GM18526 (cell line): ENCODE measurements around the gene LEMD2.

Experiments used
- POLR2A ChIP-seq: IDR thresholded peaks from 3 replicates; pipeline ENCODE4 v1.6.1; 2011; ENCODE audit not compliant: insufficient read length; ENCODE audit errors: extremely low read depth

LEMD2 gene

DNA sequence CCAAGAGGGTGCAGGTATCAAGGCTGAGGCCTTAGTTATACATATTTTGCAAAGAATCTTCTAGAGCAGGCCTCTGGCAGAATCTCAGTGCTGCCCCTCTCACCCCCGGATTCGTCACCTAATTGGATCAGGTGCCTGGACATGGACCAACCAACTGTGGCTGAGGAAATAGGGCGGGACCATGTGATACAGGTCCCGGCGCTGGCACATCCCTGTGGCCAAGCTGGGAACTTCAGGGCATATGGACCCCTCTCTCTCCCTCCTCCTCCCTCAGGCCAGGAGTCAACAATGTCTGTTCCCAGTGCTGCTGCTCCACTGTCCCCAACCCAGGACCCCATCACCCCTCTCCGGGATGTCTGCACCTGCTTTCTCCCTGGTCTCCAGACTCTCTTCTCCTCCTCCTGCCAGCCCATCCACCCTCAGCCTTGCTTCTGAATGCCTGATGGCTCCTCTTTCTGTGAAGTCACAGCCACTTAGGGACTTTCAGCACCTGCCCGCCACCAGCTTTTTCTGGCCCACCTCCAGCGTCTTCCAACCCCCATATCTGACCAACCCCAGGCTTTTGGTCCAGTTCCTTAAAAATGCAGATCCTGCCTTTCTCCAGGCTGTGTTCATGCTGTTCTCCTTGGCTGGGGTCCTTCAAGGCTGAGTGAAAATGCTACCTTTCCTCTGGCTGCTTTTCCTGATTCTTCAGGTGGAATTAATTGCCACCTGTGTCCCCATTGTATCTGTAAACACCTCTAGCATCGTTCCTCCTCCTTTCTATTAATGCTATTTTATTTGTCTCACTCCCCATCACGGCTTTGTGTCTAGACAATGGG lies 33.9 kb upstream of the LEMD2 start:
- TF ChIP-seq POLR2A, result no peak

DNA sequence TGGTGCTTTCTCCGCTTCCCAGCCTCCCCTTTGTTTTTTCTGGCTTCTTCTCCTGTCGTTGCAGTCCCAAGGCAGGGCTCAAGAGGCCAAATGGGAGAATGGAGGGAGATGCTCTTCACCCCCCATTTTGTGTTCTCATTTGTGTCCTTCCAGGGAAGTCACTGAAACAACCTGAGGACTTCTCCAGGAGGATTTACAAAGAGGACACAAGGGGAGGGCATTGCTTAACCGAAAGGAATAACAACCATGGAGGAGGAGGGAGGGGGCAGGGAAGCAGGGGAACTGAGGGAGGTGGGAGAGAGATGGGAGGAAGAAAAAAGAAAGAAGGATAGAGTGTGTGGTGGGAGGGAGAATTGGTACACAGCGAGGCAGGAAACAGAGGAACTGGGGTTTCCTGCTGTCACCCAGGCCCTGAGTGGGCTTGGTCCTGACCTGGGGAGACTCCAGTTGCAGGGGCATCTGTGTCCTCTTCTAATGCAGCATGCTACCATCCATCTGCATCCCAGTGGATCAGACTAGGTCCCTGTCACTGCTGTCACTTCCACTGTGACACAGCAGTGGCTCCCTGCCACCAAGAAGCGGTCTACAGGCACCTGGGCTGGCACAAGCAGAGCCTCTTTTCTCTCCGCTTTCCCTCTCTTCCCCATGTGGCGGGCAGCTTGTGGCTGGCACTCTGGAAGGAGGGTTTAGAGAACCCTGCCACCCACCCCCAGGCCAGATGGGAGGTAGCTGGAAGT lies 32.0 kb upstream of the LEMD2 start:
- TF ChIP-seq POLR2A, result no peak

GRCh38 chr6:33820243-33820642 lies 31.3 kb upstream of the LEMD2 start:
- TF ChIP-seq POLR2A, result no peak

GRCh38 chr6:33819021-33819420 lies 30.1 kb upstream of the LEMD2 start:
- no peak for TF ChIP-seq POLR2A

- TF ChIP-seq POLR2A, result no peak
Measured at GRCh38 chr6:33818293-33818692, 29.4 kb upstream of the LEMD2 start.

GRCh38 chr6:33817489-33817888 lies 28.6 kb upstream of the LEMD2 start:
- TF ChIP-seq POLR2A, result no peak

- TF ChIP-seq POLR2A, result no peak
Measured at GRCh38 chr6:33816911-33817310, 28.0 kb upstream of the LEMD2 start.

DNA sequence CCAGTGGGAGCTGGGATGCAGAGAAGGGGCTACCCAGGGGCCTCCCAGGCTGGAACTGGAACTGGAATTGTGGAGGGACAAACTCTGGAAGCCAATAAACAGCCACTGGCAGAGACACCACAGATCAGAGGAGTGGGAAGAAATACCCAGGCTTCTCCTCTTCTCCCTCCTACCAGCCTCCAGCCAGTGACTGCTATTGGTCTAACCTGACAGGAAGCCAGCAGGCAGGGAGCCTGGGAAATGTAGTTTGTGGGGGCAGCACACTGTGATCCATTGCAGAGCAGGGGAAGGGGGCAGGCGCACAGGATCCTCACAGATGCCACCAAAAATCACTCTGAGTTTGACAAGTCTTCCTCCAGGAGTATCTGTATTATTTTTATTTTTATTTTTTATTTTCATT lies 26.9 kb upstream of the LEMD2 start:
- no peak for TF ChIP-seq POLR2A

GRCh38 chr6:33813990-33814985 lies 25.4 kb upstream of the LEMD2 start:
- TF ChIP-seq POLR2A, result no peak

DNA sequence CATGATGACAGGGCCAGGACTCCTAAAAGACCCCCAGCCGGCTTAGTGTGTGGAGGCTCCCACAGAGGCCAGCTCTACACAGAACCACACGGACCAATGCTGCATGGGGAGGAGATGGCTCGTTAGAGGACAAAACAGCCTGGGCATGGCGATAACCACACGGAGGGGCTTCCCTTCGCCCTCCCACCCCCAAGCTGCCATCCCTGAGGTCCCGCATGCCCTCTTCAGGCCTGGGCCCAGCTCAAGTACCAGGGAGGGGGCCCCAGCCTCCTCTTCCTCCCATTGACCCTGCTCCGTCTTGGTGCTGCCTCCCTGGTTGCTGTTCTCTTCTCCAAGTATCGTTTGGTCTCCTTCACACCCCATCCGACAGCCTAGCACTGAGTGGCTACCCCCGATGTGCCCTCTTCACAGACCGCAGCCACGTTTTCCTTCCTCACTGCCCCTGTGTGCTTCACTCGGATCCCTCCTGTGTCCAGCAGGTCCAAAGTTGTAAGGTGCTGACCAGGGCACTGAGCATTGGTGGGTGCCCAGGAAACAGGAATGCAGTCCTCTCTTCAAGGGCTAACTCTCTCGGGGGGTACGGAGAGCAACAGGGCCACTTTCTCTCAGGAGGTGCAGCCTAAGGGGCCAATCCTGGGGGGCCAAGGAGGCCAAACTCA lies 24.4 kb upstream of the LEMD2 start:
- TF ChIP-seq POLR2A, result no peak

- no peak for TF ChIP-seq POLR2A
Measured at GRCh38 chr6:33812669-33813068, 23.7 kb upstream of the LEMD2 start.

DNA sequence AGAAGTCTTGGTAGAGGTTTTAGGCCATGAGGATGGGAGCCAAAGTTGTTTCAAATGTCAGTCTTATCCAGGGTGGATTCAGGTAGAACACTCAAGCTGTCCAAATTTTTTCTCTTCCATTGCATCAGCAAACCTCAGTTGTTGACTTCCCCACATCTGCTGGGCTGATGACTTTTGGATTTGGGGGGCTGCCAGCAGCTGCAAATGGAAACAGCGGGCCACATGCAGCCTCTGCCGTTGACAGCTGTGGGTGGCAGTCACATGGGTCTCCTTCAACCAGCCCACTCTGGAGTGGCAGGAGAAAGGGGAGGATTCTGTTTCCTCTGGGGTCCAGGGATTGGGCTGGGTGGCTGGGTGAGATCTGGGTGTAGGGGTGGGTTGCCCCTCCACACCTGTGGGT lies 20.7 kb upstream of the LEMD2 start:
- no peak for TF ChIP-seq POLR2A

DNA sequence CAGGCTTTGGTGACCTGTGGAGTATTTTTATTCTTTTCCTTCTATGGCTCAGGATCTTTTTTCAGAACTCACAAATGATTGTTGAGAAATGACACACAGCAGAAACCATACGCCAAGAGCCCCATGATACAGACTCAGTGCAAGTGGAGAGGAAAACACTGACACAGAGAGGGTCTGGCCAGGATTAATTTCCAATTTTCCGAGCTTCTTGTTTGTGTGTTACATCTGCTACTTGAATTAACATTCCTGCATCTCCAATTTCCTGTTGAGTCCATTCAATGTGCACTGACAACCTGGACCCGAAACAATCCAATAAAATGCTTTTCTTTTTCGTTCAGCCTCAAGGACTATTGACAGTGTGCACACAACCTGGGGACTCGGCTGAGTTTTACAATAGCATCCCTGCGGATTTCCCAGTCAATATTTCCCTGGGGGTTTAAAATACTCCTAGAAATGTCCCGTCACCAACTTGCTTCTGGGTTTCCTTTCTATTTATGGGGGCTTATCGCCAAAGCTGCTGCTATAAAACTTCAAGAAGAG lies 19.8 kb upstream of the LEMD2 start:
- no peak for TF ChIP-seq POLR2A

DNA sequence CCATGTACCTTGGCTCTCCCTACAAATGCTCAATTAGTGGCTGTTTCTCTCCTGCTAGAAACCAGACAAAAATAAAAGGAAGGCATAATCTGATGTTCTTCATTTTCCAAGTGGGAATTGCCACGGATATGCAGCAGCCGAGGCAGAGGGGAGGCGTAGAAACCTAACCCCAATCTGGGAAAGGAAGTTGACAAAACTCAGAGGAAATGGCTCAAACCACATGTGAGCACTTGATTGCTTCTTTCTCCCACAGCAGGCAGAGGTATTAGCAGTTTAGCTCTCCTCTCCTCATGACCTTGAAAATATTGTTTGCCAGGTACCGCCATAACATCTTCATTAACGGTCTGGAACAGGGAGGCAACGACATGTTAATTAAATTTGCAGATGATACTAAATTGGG lies 18.7 kb upstream of the LEMD2 start:
- no peak for TF ChIP-seq POLR2A

DNA sequence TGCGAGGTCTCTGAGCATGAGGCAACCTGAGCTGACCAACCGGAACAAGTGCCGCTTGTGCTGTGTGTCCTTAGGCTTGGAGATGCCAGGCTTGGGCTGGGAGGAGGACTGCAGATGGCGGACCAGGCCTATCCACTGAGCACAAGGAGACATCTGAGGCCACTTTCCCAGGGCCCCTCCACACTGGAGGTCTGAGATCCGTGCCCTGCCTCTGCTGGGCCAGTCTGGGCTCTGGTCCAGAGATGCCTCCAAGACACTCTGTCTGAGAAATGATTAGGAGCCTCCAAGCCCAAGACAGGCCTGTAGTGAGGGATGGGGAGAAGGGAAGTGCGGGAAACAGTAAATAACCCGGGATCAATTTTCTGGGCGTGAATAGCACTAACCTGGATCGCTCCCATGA lies 17.9 kb upstream of the LEMD2 start:
- TF ChIP-seq POLR2A, result no peak
